HepG2 (cell line): ENCODE results near the gene AHSG. TPM values are rescaled to one million over a fixed set of nuclear protein-coding genes. Genes with fewer than 3 reads are reported as not detected.

Experiments used
- ATAC-seq: fragments of 200-7000 bp; cut with Tn5 transposase; 3 replicates; pipeline ENCODE4 v1.9.1; 2020; ENCODE audit warnings: mild to moderate bottlenecking, moderate library complexity
- Bru-seq: library from RNA; stranded (reverse); fragments of 400-500 nt; gene quantifications from one replicate; lab custom pipeline; 2021; lab: Mats Ljungman, UMichigan
- BruChase-seq, 2 experiments: library from RNA; stranded (reverse); fragments of 400-500 nt; gene quantifications; one replicate each; lab custom pipeline; 2021; lab: Mats Ljungman, UMichigan
- BruUV-seq: library from RNA; stranded (reverse); fragments of 400-500 nt; replicated peaks from 2 replicates; lab custom pipeline; 2021; lab: Mats Ljungman, UMichigan
- CTCF ChIA-PET: fragments of 300-600 bp; formaldehyde crosslinking; extraction: SDS; loops from one replicate; lab custom pipeline; 2021; ENCODE audit warnings: low total read pairs, inconsistent platforms, low intra/inter-chr PET ratio; lab: Yijun Ruan, JAX
- POLR2A ChIA-PET: fragments of 350-600 bp; sonication (Branson Sonifier 250); formaldehyde crosslinking; loops from one replicate; lab custom pipeline; 2020; ENCODE audit warnings: antibody characterized with exemption, inconsistent platforms; lab: Yijun Ruan, JAX
- DNase-seq: peaks from one replicate; pipeline ENCODE4 v3.0.0-alpha.2; 2015; ENCODE audit warnings: low spot score
- FAIRE-seq: peaks from 3 replicates; lab custom pipeline; 2011; peaks lifted over from hg19 to GRCh38; lab: Jason Lieb, UNC
- H2AFZ ChIP-seq: one replicate; pipeline ENCODE4 v1.6.1; 2011; ENCODE audit warnings: low read length, inconsistent platforms
- H3K27ac ChIP-seq: fragments of 300-600 bp; 3 replicates; pipeline ENCODE4 v1.8.0; 2011; ENCODE audit warnings: mixed run types, mild to moderate bottlenecking, mixed read lengths, low read length, inconsistent platforms; ENCODE audit not compliant: insufficient read depth; ENCODE audit errors: extremely low read length
- H3K27me3 ChIP-seq, 2 experiments: fragments of 200-600 bp in 1 of 2; 2 replicates in 1 of 2; 3 replicates in 1 of 2; pipeline versions ENCODE4 v1.6.0 to v1.8.0; 2011; ENCODE audit warnings: low read length in 2 of 2, mild to moderate bottlenecking in 2 of 2, moderate library complexity in 2 of 2, inconsistent platforms in 1 of 2; ENCODE audit not compliant: insufficient read depth in 2 of 2, control insufficient read depth in 1 of 2
- H3K36me3 ChIP-seq, 2 experiments: fragments of 200-600 bp in 1 of 2; replicated peaks in 1 of 2; 2 replicates in 1 of 2; 3 replicates in 1 of 2; pipeline versions ENCODE4 v1.5.1 to v1.8.0; 2011; ENCODE audit warnings: low read length in 2 of 2, inconsistent platforms in 1 of 2; ENCODE audit not compliant: insufficient read depth in 2 of 2, control insufficient read depth in 1 of 2
- H3K4me1 ChIP-seq: 2 replicates; pipeline ENCODE4 v1.5.1; 2012; ENCODE audit warnings: low read length, inconsistent platforms; ENCODE audit not compliant: insufficient read depth
- H3K4me2 ChIP-seq: 2 replicates; pipeline ENCODE4 v1.6.0; 2011; ENCODE audit warnings: low read depth, low read length, inconsistent platforms
- H3K4me3 ChIP-seq, 3 experiments: fragments of 200-600 bp in 1 of 3; sonication (generic), shearing (Covaris generic) in 1 of 3; replicated peaks in 1 of 3; 2 replicates each; pipeline ENCODE4 v1.5.1; 2011 to 2016; ENCODE audit warnings: low read length in 3 of 3, inconsistent platforms in 2 of 3, low read depth in 2 of 3, mild to moderate bottlenecking in 2 of 3, control low read depth in 1 of 3, mixed read lengths in 1 of 3; ENCODE audit not compliant: insufficient read depth in 1 of 3
- H3K79me2 ChIP-seq: one replicate; pipeline ENCODE4 v1.6.1; 2011; ENCODE audit warnings: low read length, inconsistent platforms; ENCODE audit not compliant: insufficient read depth
- H3K9ac ChIP-seq: 2 replicates; pipeline ENCODE4 v1.6.0; 2011; ENCODE audit warnings: mild to moderate bottlenecking, low read depth, low read length, inconsistent platforms; ENCODE audit not compliant: insufficient read depth
- H3K9me3 ChIP-seq: 2 replicates; pipeline ENCODE4 v1.5.1; 2012; ENCODE audit warnings: mild to moderate bottlenecking, low read length
- H4K20me1 ChIP-seq: 2 replicates; pipeline ENCODE4 v1.6.0; 2011; ENCODE audit warnings: inconsistent platforms, mild to moderate bottlenecking, low read length, moderate library complexity; ENCODE audit not compliant: insufficient read depth
- EHMT2 ChIP-seq: fragments of 200-600 bp; sonication (generic); IDR thresholded peaks from 2 replicates; pipeline ENCODE4 v1.7.0; 2017; ENCODE audit warnings: antibody characterized with exemption, low read depth, low read length, borderline replicate concordance
- KDM5A ChIP-seq: fragments of 200-600 bp; sonication (generic); IDR thresholded peaks from 2 replicates; pipeline ENCODE4 v1.7.0; 2018; ENCODE audit warnings: antibody characterized with exemption, mild to moderate bottlenecking, low read length, borderline replicate concordance
- MAF1 ChIP-seq: sonication (generic); formaldehyde crosslinking; IDR thresholded peaks from 2 replicates; pipeline ENCODE4 v1.5.0; 2020; ENCODE audit warnings: missing genetic modification reagents, borderline replicate concordance
- ZNF207 ChIP-seq: fragments of 450-650 bp; IDR thresholded peaks from 2 replicates; pipeline ENCODE4 v1.6.1; 2016; ENCODE audit warnings: antibody characterized with exemption, borderline replicate concordance
- ZNF354B ChIP-seq: sonication (generic); formaldehyde crosslinking; IDR thresholded peaks from 2 replicates; pipeline ENCODE4 v1.8.0; 2022; ENCODE audit warnings: mild to moderate bottlenecking, missing genetic modification reagents
- ZNF672 ChIP-seq: sonication (generic); formaldehyde crosslinking; IDR thresholded peaks from 2 replicates; pipeline ENCODE4 v1.8.1; 2022; ENCODE audit warnings: missing genetic modification reagents
- WGBS: methylation state at CpG from one replicate; pipeline ENCODE4 v1.1.6; 2017; ENCODE audit warnings: low lambda C conversion rate; 5-methylcytosine and 5-hydroxymethylcytosine counted together
- in situ Hi-C: cut with HindIII; loops from 2 replicates; pipeline ENCODE4 v1.10.0; 2017; ENCODE audit warnings: low pct_unique_long_range_greater_than_20kb; ENCODE audit not compliant: extremely low pct_ligation_motif_present
- intact Hi-C: fragments of 100-400 bp; cut with micrococcal nuclease; formaldehyde crosslinking; loops from one replicate; pipeline ENCODE4 v1.10.0; 2022; ENCODE audit not compliant: unreplicated experiment
- long read RNA-seq, 2 experiments: library from RNA in 1 of 2; library from polyadenylated mRNA in 1 of 2; stranded (forward) in 1 of 2; unstranded in 1 of 2; transcript quantifications; one replicate each; pipeline ENCODE4 v2.0.0, GENCODE V29; 2019 to 2022
- polyA minus RNA-seq, 3 experiments: library from RNA; depleted of rRNA, polyadenylated mRNA; stranded (reverse); fragments of >200 nt; gene quantifications; 2 replicates each; pipeline ENCODE4 v1.2.3, GENCODE V29; 2011; ENCODE audit warnings: low replicate concordance in 1 of 3
- polyA plus RNA-seq, 8 experiments: library from polyadenylated mRNA; depleted of rRNA in 3 of 8; stranded (reverse) in 7 of 8; unstranded in 1 of 8; fragments of >200 nt; fragmentation: Illumina TruSeq in 4 of 8; extraction: Trizol in 4 of 8; gene quantifications; 2 replicates each; pipeline versions ENCODE4 v1.2.1 to v1.2.3, GENCODE V29; 2011 to 2016; ENCODE audit warnings: low read depth in 4 of 8, missing spikeins in 1 of 8, mixed read lengths in 1 of 8; ENCODE audit not compliant: insufficient read depth in 1 of 8
- total RNA-seq, 5 experiments: library from RNA; depleted of rRNA; stranded (reverse); fragments of >200 nt; fragmentation: Illumina TruSeq; extraction: Trizol; gene quantifications; 2 replicates each; pipeline ENCODE4 v1.2.3, GENCODE V29; 2016; ENCODE audit warnings: low read depth in 1 of 5
- TF ChIP-seq, protein P1 (sequence below): sonication (generic); formaldehyde crosslinking; IDR thresholded peaks from 2 replicates; pipeline ENCODE4 v1.4.0; 2020; ENCODE audit warnings: missing genetic modification reagents
- TF ChIP-seq, protein P2 (sequence below): sonication (generic); formaldehyde crosslinking; IDR thresholded peaks from 2 replicates; pipeline ENCODE4 v1.4.0; 2020; ENCODE audit warnings: low read depth, mild to moderate bottlenecking, missing genetic modification reagents
- TF ChIP-seq, protein P3 (sequence below): sonication (generic); formaldehyde crosslinking; IDR thresholded peaks from 2 replicates; pipeline ENCODE4 v1.4.0; 2020; ENCODE audit warnings: mild to moderate bottlenecking, missing genetic modification reagents

Gene AHSG, protein sequence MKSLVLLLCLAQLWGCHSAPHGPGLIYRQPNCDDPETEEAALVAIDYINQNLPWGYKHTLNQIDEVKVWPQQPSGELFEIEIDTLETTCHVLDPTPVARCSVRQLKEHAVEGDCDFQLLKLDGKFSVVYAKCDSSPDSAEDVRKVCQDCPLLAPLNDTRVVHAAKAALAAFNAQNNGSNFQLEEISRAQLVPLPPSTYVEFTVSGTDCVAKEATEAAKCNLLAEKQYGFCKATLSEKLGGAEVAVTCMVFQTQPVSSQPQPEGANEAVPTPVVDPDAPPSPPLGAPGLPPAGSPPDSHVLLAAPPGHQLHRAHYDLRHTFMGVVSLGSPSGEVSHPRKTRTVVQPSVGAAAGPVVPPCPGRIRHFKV
- total RNA-seq (2016; rRNA removed; fragmentation: Illumina TruSeq; extraction: Trizol) (916 and 2,043 TPM in 2 replicates), polyA plus RNA-seq (2011; rRNA removed) (19,152 and 25,909 TPM in 2 replicates), polyA minus RNA-seq (2011; rRNA and poly(A)+ RNA removed; ENCODE audit: low replicate concordance) (2.8 and 6,182 TPM in 2 replicates), Bru-seq, nascent RNA (percentile 100 among the genes with signal in this experiment), BruChase-seq, experiment 1, labeled RNA remaining after a 6-hour chase (percentile 99 among the genes with signal in this experiment), BruChase-seq, experiment 2, labeled RNA remaining after a 2-hour chase (percentile 100 among the genes with signal in this experiment)
- 471 and 481 TPM in 2 replicates for total RNA-seq (2016; cell fraction: cytosol; rRNA removed; fragmentation: Illumina TruSeq; extraction: Trizol; ENCODE audit: low read depth)
- total RNA-seq (2016; cell fraction: insoluble cytoplasmic fraction; rRNA removed; fragmentation: Illumina TruSeq; extraction: Trizol), result 804 and 2,090 TPM in 2 replicates
- total RNA-seq (2016; cell fraction: membrane; rRNA removed; fragmentation: Illumina TruSeq; extraction: Trizol), result 901 and 919 TPM in 2 replicates
- 1,485 and 1,705 TPM in 2 replicates for total RNA-seq (2016; cell fraction: nucleus; rRNA removed; fragmentation: Illumina TruSeq; extraction: Trizol)
- 20,098 and 20,625 TPM in 2 replicates for polyA plus RNA-seq (2011; cell fraction: cytosol; rRNA removed)
- polyA plus RNA-seq (2011; cell fraction: nucleus; rRNA removed), result 9,439 and 11,951 TPM in 2 replicates
- 11,866 and 12,118 TPM in 2 replicates for polyA plus RNA-seq (2012)
- 786 and 806 TPM in 2 replicates for polyA plus RNA-seq (2016; cell fraction: cytosol; fragmentation: Illumina TruSeq; extraction: Trizol; ENCODE audit: low read depth)
- 1,066 and 1,282 TPM in 2 replicates for polyA plus RNA-seq (2016; cell fraction: insoluble cytoplasmic fraction; fragmentation: Illumina TruSeq; extraction: Trizol; ENCODE audit: low read depth)
- 1,111 and 1,147 TPM in 2 replicates for polyA plus RNA-seq (2016; cell fraction: membrane; fragmentation: Illumina TruSeq; extraction: Trizol; ENCODE audit: low read depth)
- polyA plus RNA-seq (2016; cell fraction: nucleus; fragmentation: Illumina TruSeq; extraction: Trizol; ENCODE audit: insufficient read depth, low read depth), result 3,176 and 3,280 TPM in 2 replicates
- polyA minus RNA-seq (2011; cell fraction: cytosol; rRNA and poly(A)+ RNA removed), result 4,116 and 5,679 TPM in 2 replicates
- polyA minus RNA-seq (2011; cell fraction: nucleus; rRNA and poly(A)+ RNA removed), result 1,476 and 2,466 TPM in 2 replicates
- long read RNA-seq, experiment 1, transcript AHSG-201 (7 exons, 1,553 nt), result minor isoform, 41 of 9,489 reads
- long read RNA-seq, experiment 1, transcript AHSG-203 (4 exons, 1,269 nt), result minor isoform, 11 of 9,489 reads
- long read RNA-seq, experiment 1, transcript AHSG-202 (7 exons, 1,711 nt), result major isoform, 8,028 of 9,489 reads
- long read RNA-seq, experiment 1, partial matches to known transcripts, result 571 of 9,489 reads
- long read RNA-seq, experiment 1, other reads (novel, unspliced or antisense), result 838 of 9,489 reads
- long read RNA-seq, experiment 2, transcript AHSG-202 (7 exons, 1,711 nt), result major isoform, 10,175 of 14,284 reads
- long read RNA-seq, experiment 2, transcript AHSG-201 (7 exons, 1,553 nt), result minor isoform, 28 of 14,284 reads
- long read RNA-seq, experiment 2, transcript AHSG-203 (4 exons, 1,269 nt), result minor isoform, 36 of 14,284 reads
- long read RNA-seq, experiment 2, partial matches to known transcripts, result 840 of 14,284 reads
- long read RNA-seq, experiment 2, other reads (novel, unspliced or antisense), result 3,205 of 14,284 reads

DNA sequence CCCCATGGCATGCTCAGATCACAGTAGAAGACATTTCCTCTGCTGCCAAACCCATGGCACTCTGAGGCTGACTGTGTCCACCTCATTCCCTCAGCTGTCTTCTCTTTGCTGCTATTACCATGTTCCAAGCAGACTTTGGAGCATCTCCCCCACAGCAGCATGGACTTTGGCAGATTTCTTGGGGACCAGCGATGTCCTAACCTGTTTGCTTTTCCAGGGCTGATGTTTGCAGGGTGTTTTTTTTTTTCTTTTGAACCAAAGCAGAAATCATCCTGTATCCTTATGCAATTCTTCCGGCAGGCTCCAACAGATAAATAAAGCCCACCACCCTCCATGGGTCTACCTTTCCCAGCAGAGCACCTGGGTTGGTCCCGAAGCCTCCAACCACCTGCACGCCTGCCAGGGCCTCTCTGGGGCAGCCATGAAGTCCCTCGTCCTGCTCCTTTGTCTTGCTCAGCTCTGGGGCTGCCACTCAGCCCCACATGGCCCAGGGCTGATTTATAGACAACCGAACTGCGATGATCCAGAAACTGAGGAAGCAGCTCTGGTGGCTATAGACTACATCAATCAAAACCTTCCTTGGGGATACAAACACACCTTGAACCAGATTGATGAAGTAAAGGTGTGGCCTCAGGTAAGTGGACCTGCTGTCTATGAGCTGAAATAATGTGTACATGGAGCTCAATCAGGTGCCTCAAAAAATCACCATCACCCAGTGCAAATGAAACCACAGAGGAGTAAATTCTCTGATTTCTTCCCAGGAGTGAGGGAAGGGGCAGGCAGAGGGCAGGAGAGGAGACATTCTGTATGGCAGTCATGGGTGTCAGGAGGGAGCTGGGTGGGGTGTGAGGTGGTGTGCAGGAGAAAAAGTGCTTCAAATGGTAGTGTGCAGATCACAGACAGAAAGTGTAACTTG, at the start of gene AHSG:
Gene AHSG (plus strand): TSS at position 340 of the 916 bp plus-strand sequence. CDS start 82 bp downstream, at position 422.
- DNase-seq, result peak; percentile 97
- in situ Hi-C loops (loop anchor here (10.0 kb wide), 1 partner anchor 142 kb away; no protein-coding TSS in a partner anchor), intact Hi-C loops (loop anchor here (2.0 kb wide), 2 partner anchors 14 to 42 kb away; partner anchors contain the start of gene DNAJB11)
- ATAC-seq, result peak; percentile 89
- WGBS, result 0% methylated on average over 5 of the region's 7 CpGs
- Histone ChIP-seq H3K9me3 (no peaks in the 10 kb centered on the region), H3K4me1 (peaks cover 96% of the 10 kb centered on the region), H3K36me3 (peaks cover 14 to 33% of the 10 kb centered on the region in 2 experiments), H3K27ac (peak within 1 kb of the TSS; percentile 93), H3K9ac (peak within 1 kb of the TSS; percentile 86), H3K4me2 (peak within 1 kb of the TSS; percentile 92), H3K79me2 (peaks cover 31% of the 10 kb centered on the region), H3K27me3 (no peaks in the 10 kb centered on the region; a peak in 1 of 5 replicates), H2AFZ (no peak within 1 kb of the TSS), H3K4me3 (peak within 1 kb of the TSS; percentile 74 to 82 (median 76)), H4K20me1 (peaks cover 37% of the 10 kb centered on the region)
- ChIA-PET POLR2A (interaction anchor here (0.6 to 27.1 kb wide), 15 partner anchors 8 to 659 kb away, joined by 3 to 854 read pairs (median 3); partner anchors contain the start of genes DNAJB11, EIF4A2 and TBCCD1), CTCF (interaction anchor here (1.0 kb wide), 1 partner anchor 13 kb away, joined by 3 read pairs; no protein-coding TSS in a partner anchor)
- peak; percentile 96 for FAIRE-seq
- TSS peak; percentile 61 for BruUV-seq
- TF ChIP-seq, protein P1, sequence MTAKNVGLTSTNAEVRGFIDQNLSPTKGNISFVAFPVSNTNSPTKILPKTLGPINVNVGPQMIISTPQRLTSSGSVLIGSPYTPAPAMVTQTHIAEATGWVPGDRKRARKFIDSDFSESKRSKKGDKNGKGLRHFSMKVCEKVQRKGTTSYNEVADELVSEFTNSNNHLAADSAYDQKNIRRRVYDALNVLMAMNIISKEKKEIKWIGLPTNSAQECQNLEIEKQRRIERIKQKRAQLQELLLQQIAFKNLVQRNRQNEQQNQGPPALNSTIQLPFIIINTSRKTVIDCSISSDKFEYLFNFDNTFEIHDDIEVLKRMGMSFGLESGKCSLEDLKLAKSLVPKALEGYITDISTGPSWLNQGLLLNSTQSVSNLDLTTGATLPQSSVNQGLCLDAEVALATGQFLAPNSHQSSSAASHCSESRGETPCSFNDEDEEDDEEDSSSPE (CRISPR knock-in tag), result no peak
- TF ChIP-seq MAF1 (CRISPR knock-in tag), result peak; percentile 79; the same call in 1 of the 2 replicates
- TF ChIP-seq, protein P2, sequence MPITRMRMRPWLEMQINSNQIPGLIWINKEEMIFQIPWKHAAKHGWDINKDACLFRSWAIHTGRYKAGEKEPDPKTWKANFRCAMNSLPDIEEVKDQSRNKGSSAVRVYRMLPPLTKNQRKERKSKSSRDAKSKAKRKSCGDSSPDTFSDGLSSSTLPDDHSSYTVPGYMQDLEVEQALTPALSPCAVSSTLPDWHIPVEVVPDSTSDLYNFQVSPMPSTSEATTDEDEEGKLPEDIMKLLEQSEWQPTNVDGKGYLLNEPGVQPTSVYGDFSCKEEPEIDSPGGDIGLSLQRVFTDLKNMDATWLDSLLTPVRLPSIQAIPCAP (CRISPR knock-in tag), result 0 out of 2 replicates have a peak, but pooled peaks have one; percentile 20
- TF ChIP-seq, protein P3, sequence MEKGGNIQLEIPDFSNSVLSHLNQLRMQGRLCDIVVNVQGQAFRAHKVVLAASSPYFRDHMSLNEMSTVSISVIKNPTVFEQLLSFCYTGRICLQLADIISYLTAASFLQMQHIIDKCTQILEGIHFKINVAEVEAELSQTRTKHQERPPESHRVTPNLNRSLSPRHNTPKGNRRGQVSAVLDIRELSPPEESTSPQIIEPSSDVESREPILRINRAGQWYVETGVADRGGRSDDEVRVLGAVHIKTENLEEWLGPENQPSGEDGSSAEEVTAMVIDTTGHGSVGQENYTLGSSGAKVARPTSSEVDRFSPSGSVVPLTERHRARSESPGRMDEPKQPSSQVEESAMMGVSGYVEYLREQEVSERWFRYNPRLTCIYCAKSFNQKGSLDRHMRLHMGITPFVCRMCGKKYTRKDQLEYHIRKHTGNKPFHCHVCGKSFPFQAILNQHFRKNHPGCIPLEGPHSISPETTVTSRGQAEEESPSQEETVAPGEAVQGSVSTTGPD (CRISPR knock-in tag), result peak; percentile 93
- peak; percentile 55; the same call in 1 of the 2 replicates for TF ChIP-seq KDM5A
- 0 out of 2 replicates have a peak, but pooled peaks have one; percentile 37 for TF ChIP-seq ZNF354B (CRISPR knock-in tag)
- 0 out of 2 replicates have a peak, but pooled peaks have one; percentile 8 for TF ChIP-seq ZNF672 (CRISPR knock-in tag)
- TF ChIP-seq ZNF207, result no peak
- no peak for TF ChIP-seq EHMT2
